Measurements from ENCODE around the gene SH3BP2. TPM values are rescaled to one million over a fixed set of nuclear protein-coding genes. Genes with fewer than 3 reads are reported as not detected.
A peak's percentile ranks its signal among the peaks of the same experiment; 100 is the strongest.

The SH3BP2 gene
- polyA plus RNA-seq, 3 donors: 19.1 to 478 (median 26.9) TPM

GRCh38 chr4:2835978-2836377 is 43.1 kb downstream of the SH3BP2 start:
- Mint-ChIP-seq H3K4me1 (peaks cover 59% of the 10 kb centered on the region), H3K9me3 (no peaks in the 10 kb centered on the region), H3K27ac (peak overlapping the region in 5 of 7 donors; percentile 8 to 94 (median 48)), H3K4me3 (no peak overlapping the region), H3K27me3 (ENCODE audit: low read depth in 3 of 3) (peaks cover 0 to 2% (median 0%) of the 10 kb centered on the region in 3 donors), H3K36me3 (peaks cover 45 to 77% of the 10 kb centered on the region in 2 donors)
- peaks cover 51 to 59% of the 10 kb centered on the region in 2 donors for H3K4me1 ChIP-seq (ENCODE audit: control insufficient read depth in 1 of 2, insufficient read depth in 2 of 2, low read length in 2 of 2)
- intact Hi-C loops (cut with micrococcal nuclease): loop anchor here (5.0 kb wide), 2 partner anchors 74 to 79 kb away; partner anchors contain the start of gene TNIP2 (in 1 of the 2)
- no peak overlapping the region for H3K4me3 ChIP-seq (replicated peaks in 1 of 3; ENCODE audit: low read depth in 2 of 3, low read length in 3 of 3)
- H3K27ac ChIP-seq (ENCODE audit: low read depth in 1 of 2, low read length in 2 of 2): peak overlapping the region; percentile 69 to 73
- no peak for TF ChIP-seq CTCF (IDR thresholded peaks at IDR 0.05)
- H3K27me3 ChIP-seq (ENCODE audit: control insufficient read depth in 2 of 2, insufficient read depth in 2 of 2, low read length in 2 of 2): no peaks in the 10 kb centered on the region
- DNase-seq: no peak
- 94% methylated on average over 3 of the region's 8 CpGs for WGBS (ENCODE audit: insufficient coverage)
- no peak overlapping the region for H2AFZ ChIP-seq (ENCODE audit: insufficient read depth, low read depth, low read length, poor library complexity, severe bottlenecking)
- peaks cover 100% of the 10 kb centered on the region for H4K20me1 ChIP-seq (ENCODE audit: insufficient read depth, low read length)
- H3K9ac ChIP-seq (ENCODE audit: insufficient read depth, low read length, poor library complexity, severe bottlenecking): no peak overlapping the region
- H3K36me3 ChIP-seq (replicated peaks in 1 of 2; ENCODE audit: control insufficient read depth in 1 of 2, insufficient read depth in 2 of 2, low read length in 2 of 2): peaks cover 56 to 59% of the 10 kb centered on the region in 2 donors
- peaks cover 7% of the 10 kb centered on the region for H3K79me2 ChIP-seq (ENCODE audit: insufficient read depth, low read length)
- H3K9me3 ChIP-seq (replicated peaks in 1 of 2; ENCODE audit: control insufficient read depth in 1 of 2, insufficient read depth in 1 of 2, low read length in 2 of 2): no peaks in the 10 kb centered on the region
- H3K4me2 ChIP-seq (replicated peaks; ENCODE audit: extremely low read depth, low read length, poor library complexity, severe bottlenecking): no peak overlapping the region

GRCh38 chr4:2836391-2836859 is 43.5 kb downstream of the SH3BP2 start:
- Histone ChIP-seq H4K20me1 (ENCODE audit: insufficient read depth, low read length) (peaks cover 97% of the 10 kb centered on the region), H3K27ac (ENCODE audit: low read depth in 1 of 2, low read length in 2 of 2) (peak overlapping the region; percentile 69 to 73), H3K27me3 (ENCODE audit: control insufficient read depth in 2 of 2, insufficient read depth in 2 of 2, low read length in 2 of 2) (no peaks in the 10 kb centered on the region), H3K79me2 (ENCODE audit: insufficient read depth, low read length) (peaks cover 5% of the 10 kb centered on the region), H3K9me3 (replicated peaks in 1 of 2; ENCODE audit: control insufficient read depth in 1 of 2, insufficient read depth in 1 of 2, low read length in 2 of 2) (no peaks in the 10 kb centered on the region), H3K4me3 (replicated peaks in 1 of 3; ENCODE audit: low read depth in 2 of 3, low read length in 3 of 3) (no peak overlapping the region), H3K4me2 (replicated peaks; ENCODE audit: extremely low read depth, low read length, poor library complexity, severe bottlenecking) (no peak overlapping the region), H2AFZ (ENCODE audit: insufficient read depth, low read depth, low read length, poor library complexity, severe bottlenecking) (no peak overlapping the region), H3K9ac (ENCODE audit: insufficient read depth, low read length, poor library complexity, severe bottlenecking) (no peak overlapping the region), H3K36me3 (replicated peaks in 1 of 2; ENCODE audit: control insufficient read depth in 1 of 2, insufficient read depth in 2 of 2, low read length in 2 of 2) (peaks cover 51 to 55% of the 10 kb centered on the region in 2 donors), H3K4me1 (ENCODE audit: control insufficient read depth in 1 of 2, insufficient read depth in 2 of 2, low read length in 2 of 2) (peaks cover 51 to 59% of the 10 kb centered on the region in 2 donors)
- Mint-ChIP-seq H3K4me3 (no peak overlapping the region), H3K36me3 (peaks cover 41 to 72% of the 10 kb centered on the region in 2 donors), H3K4me1 (peaks cover 60% of the 10 kb centered on the region), H3K27me3 (ENCODE audit: low read depth in 3 of 3) (peaks cover 0 to 2% (median 0%) of the 10 kb centered on the region in 3 donors), H3K27ac (peak overlapping the region; percentile 14 to 94 (median 76)), H3K9me3 (no peaks in the 10 kb centered on the region)
- DNase-seq: peak in 1 of 3 donors; percentile 7
- WGBS (ENCODE audit: insufficient coverage): 65% methylated on average over 2 of the region's 5 CpGs
- intact Hi-C loops (cut with micrococcal nuclease): loop anchor here (5.0 kb wide), 2 partner anchors 74 to 79 kb away; partner anchors contain the start of gene TNIP2 (in 1 of the 2)
- no peak for TF ChIP-seq CTCF (IDR thresholded peaks at IDR 0.05)
